ENCODE results near the gene ZSCAN1.
A peak's percentile ranks its signal among the peaks of the same experiment; 100 is the strongest.
"Not testable (repeated sequence)": the region's sequence is repeated elsewhere in the genome, so short reads cannot be mapped to it uniquely, and the experiment has no call there.

The ZSCAN1 gene

GRCh38 chr19:58003174-58003828 is 30.5 kb upstream of the ZSCAN1 start:
- TF ChIP-seq CTCF (IDR thresholded peaks at IDR 0.05; ENCODE audit: insufficient read depth, low read length, poor library complexity, severe bottlenecking) = no peak
- H3K4me3 ChIP-seq (replicated peaks; ENCODE audit: low read depth, low read length) = peak overlapping the region; percentile 77
- no peaks in the 10 kb centered on the region for H3K27me3 ChIP-seq (replicated peaks; ENCODE audit: control insufficient read depth, insufficient read depth, low read length)
- H3K36me3 ChIP-seq (ENCODE audit: control insufficient read depth, insufficient read depth, low read length) = peaks cover 14% of the 10 kb centered on the region
- DNase-seq (ENCODE audit: extremely low read depth, insufficient read length) = no peak

GRCh38 chr19:58007285-58007684 is 26.5 kb upstream of the ZSCAN1 start:
- TF ChIP-seq CTCF (IDR thresholded peaks at IDR 0.05; ENCODE audit: insufficient read depth, low read length, poor library complexity, severe bottlenecking) = no peak
- Histone ChIP-seq H3K4me3 (replicated peaks; ENCODE audit: low read depth, low read length) (no peak overlapping the region), H3K27me3 (replicated peaks; ENCODE audit: control insufficient read depth, insufficient read depth, low read length) (no peaks in the 10 kb centered on the region), H3K36me3 (ENCODE audit: control insufficient read depth, insufficient read depth, low read length) (no peaks in the 10 kb centered on the region)
- no peak for DNase-seq (ENCODE audit: extremely low read depth, insufficient read length)

- H3K36me3 ChIP-seq (ENCODE audit: control insufficient read depth, insufficient read depth, low read length); H3K4me3 ChIP-seq (replicated peaks; ENCODE audit: low read depth, low read length); H3K27me3 ChIP-seq (replicated peaks; ENCODE audit: control insufficient read depth, insufficient read depth, low read length); DNase-seq (ENCODE audit: extremely low read depth, insufficient read length): not testable (repeated sequence)
Measured at GRCh38 chr19:58008877-58009276, 24.9 kb upstream of the ZSCAN1 start.

- Histone ChIP-seq H3K36me3 (ENCODE audit: control insufficient read depth, insufficient read depth, low read length) (no peaks in the 10 kb centered on the region), H3K27me3 (replicated peaks; ENCODE audit: control insufficient read depth, insufficient read depth, low read length) (no peaks in the 10 kb centered on the region), H3K4me3 (replicated peaks; ENCODE audit: low read depth, low read length) (no peak overlapping the region)
- DNase-seq (ENCODE audit: extremely low read depth, insufficient read length) = no peak
- TF ChIP-seq CTCF (IDR thresholded peaks at IDR 0.05; ENCODE audit: insufficient read depth, low read length, poor library complexity, severe bottlenecking) = no peak
Measured at GRCh38 chr19:58009301-58009665, 24.5 kb upstream of the ZSCAN1 start.

- TF ChIP-seq CTCF (IDR thresholded peaks at IDR 0.05; ENCODE audit: insufficient read depth, low read length, poor library complexity, severe bottlenecking) = no peak
- no peaks in the 10 kb centered on the region for H3K36me3 ChIP-seq (ENCODE audit: control insufficient read depth, insufficient read depth, low read length)
- DNase-seq (ENCODE audit: extremely low read depth, insufficient read length) = peak; percentile 82
- H3K27me3 ChIP-seq (replicated peaks; ENCODE audit: control insufficient read depth, insufficient read depth, low read length) = no peaks in the 10 kb centered on the region
- no peak overlapping the region for H3K4me3 ChIP-seq (replicated peaks; ENCODE audit: low read depth, low read length)
Measured at GRCh38 chr19:58009666-58010301, 24.0 kb upstream of the ZSCAN1 start.

- no peak overlapping the region for H3K4me3 ChIP-seq (replicated peaks; ENCODE audit: low read depth, low read length)
- no peak for DNase-seq (ENCODE audit: extremely low read depth, insufficient read length)
- H3K36me3 ChIP-seq (ENCODE audit: control insufficient read depth, insufficient read depth, low read length) = no peaks in the 10 kb centered on the region
- H3K27me3 ChIP-seq (replicated peaks; ENCODE audit: control insufficient read depth, insufficient read depth, low read length) = no peaks in the 10 kb centered on the region
- no peak for TF ChIP-seq CTCF (IDR thresholded peaks at IDR 0.05; ENCODE audit: insufficient read depth, low read length, poor library complexity, severe bottlenecking)
Measured at GRCh38 chr19:58010507-58010906, 23.3 kb upstream of the ZSCAN1 start.
